GM19438 (cell line): ENCODE results near the gene S100A14.
A peak's percentile ranks its signal among the peaks of the same experiment; 100 is the strongest.
"Not testable (repeated sequence)": the region's sequence is repeated elsewhere in the genome, so short reads cannot be mapped to it uniquely, and the experiment has no call there.

ENCODE experiments used
- ATAC-seq: cut with Tn5 transposase; IDR thresholded peaks from one replicate; pipeline ENCODE4 v1.9.1; 2021; ENCODE audit warnings: low read depth; ENCODE audit not compliant: unreplicated experiment

S100A14 gene

DNA sequence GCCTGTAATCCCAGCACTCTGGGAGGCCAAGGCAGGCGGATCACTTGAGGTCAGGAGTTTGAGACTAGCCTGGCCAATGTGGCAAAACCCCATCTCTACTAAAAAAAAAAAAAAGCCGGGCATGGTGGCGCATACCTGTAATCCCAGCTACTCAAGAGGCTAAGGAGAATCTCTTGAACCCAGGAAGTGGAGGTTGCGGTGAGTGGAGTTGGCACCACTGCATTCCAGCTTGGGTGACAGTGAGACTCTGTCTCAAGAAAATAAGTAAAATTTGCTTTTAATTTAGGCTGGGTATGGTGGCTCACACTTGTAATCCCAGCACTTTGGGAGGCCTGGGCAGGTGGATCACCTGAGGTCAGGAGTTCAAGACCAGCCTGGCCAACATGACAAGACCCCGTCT, 24.1 kb upstream of the S100A14 start:
- ATAC-seq: not testable (repeated sequence)

GRCh38 chr1:153639280-153639679, 23.2 kb upstream of the S100A14 start:
- ATAC-seq: no peak

DNA sequence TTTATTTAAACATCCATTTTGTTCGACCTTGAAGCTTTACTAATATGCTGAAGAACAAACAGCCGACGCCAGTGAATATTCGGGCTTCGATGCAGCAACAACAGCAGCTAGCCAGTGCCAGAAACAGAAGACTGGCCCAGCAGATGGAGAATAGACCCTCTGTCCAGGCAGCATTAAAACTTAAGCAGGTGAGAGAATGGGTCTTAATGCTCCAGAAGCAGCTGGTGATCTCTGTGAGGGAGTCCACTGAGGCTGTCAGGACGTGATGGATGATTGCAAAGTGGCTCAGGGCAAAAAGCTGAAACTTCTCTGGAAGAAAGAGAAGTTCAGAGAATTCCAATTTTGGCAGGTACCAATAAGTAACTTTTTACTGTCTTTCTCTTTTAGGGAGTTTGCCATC, 22.1 kb upstream of the S100A14 start:
- no peak for ATAC-seq

GRCh38 chr1:153636312-153636711, 20.2 kb upstream of the S100A14 start:
- no peak for ATAC-seq

- ATAC-seq: no peak
Measured at GRCh38 chr1:153635872-153636271, 19.7 kb upstream of the S100A14 start.

GRCh38 chr1:153633754-153634665, 17.9 kb upstream of the S100A14 start, which contains the start of gene CHTOP:
Gene CHTOP (plus strand): TSS chr1:153634066. CDS start chr1:153636589, 2,523 bp downstream.
- ATAC-seq: peak; percentile 88

- ATAC-seq: no peak
Measured at GRCh38 chr1:153633161-153633753, 17.1 kb upstream of the S100A14 start.

GRCh38 chr1:153631047-153632022, 15.2 kb upstream of the S100A14 start:
- ATAC-seq: no peak

GRCh38 chr1:153630384-153630783, 14.3 kb upstream of the S100A14 start:
- ATAC-seq: no peak

- ATAC-seq: no peak
Measured at GRCh38 chr1:153629971-153630370, 13.8 kb upstream of the S100A14 start.

DNA sequence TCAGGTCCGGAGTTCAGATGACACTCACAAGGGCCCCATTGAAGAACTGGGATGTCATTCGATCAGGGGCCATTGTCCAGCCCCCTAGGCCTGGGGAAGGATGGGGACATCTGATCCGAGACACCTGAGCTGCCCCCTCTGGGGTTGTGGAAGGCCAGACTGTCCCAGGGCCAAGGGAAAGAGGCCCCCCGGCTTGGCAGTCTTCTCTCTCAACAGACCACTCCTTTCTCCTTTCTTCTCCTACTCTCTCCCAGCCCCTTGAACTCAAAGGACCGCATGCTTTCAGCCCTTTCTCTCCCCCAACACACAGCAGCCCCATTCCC, 13.2 kb upstream of the S100A14 start:
- no peak for ATAC-seq

DNA sequence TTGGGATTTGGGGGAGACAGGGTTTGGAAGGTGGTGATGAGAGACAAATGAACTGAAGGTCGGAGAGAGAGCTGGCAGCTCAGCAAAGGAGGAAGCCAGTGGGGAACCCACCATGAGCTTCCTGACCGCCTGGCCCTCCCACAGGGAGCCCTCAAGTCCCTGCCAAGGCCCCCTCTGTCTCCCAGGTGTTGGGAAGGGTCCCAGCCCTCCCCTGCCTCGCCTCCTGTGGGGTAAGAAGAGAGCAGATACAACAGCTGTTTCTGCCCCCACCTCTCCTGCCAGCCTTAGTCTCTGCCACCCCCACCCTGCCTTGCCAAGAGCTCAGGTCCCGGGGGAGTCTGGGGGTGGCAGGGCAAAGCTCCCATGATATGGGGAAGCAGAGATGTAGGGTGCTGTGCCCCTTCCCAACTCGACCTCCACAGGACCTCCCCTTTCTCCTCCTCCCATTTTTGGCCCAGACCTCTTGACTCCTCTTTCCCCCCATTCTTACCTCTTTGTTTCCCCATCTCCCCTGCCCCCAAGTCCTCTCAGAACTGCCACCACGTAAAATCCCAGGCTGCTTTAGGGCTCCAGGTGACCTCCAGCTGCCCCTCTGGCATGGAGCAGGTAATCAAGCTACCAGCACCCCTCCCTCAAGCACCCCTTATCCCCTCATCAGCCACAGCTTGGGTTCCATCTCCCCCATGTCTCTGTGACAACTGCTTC, 12.7 kb upstream of the S100A14 start:
- ATAC-seq: no peak

DNA sequence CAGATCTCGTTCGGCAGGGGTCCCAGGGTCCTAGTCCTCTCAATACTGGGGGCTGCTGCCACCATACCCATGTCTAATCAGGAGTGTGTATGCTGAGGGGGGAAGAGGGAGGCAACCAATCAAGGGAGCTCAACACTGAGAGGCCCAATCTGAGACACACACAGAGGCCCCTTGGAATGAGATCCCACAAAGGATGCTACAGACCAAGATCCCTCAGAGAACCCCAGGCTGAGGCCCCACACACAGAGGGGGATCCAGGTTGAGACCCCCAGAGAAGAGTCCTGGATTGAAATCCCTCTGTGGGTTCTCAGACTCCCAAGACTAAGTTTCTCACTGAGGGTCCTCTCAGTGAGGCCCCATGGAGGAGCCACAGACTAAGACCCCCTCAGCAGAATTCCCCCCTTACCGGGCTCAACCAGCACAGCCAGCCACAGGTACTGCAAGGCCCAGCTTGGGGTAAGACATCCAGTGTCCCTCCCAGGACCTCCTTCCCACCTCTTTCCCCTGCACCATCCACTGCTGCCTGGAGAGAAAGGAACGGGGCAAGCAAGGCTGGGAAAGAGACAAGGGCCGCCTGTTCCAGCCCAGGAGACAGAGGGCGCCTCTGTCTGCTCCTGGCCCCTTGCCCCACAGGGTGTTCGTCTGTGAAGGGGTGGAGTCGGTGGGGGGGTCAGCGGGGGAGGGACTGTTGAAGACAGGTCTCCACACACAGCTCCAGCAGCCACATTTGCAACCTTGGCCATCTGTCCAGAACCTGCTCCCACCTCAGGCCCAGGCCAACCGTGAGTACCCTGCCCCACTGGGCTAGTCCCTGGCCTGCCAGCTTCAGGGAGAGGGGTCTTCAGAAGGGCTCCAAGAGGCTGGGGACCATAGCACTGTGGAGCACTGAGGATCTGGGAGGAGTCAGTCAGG, 11.8 kb upstream of the S100A14 start, which contains the start of gene S100A1:
TSS of gene S100A1 (plus strand) at position 720 of the 912 bp plus-strand sequence. CDS start 2,088 bp downstream, outside the sequence.
- no peak for ATAC-seq

DNA sequence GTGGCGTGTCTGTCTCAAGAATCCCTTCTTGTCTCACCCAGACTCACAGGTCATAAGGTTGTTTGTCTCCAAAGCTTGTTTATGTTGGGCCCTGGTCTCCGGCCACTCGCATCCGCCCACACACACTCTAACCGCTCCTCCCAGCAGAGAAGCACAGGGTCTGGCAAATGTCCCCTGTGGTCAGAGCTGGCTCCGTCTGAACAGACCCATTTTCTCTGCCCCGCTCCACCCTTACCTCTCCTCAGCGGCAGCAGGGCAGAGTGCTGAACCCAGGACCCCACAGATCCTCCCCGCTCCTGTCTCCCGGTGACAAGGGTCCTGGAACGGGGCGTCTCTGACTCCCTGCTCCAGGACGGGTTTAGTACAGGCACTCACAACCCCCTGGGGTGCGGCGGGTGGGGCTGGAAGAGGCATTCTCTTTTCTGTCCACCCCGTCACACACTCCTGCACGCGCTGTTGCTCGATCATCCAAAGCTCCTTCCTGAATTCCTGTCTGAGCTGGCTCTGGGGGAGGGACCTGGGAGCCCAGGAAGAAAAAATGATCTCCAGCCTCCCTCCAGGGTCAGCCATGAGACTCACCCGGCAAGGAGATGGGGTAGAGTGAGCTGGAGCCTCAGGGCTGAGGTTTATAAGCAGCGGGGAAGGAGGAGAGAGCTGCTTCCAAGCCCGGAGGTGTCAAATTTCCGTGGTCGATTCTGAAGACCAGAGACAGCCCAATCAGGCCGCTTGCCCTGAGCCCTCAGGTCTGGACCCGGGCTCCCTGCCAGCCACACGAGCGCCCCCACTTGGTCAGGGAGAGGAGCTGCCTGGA, 11.0 kb upstream of the S100A14 start, which contains the start of gene S100A13:
TSS of gene S100A13 (minus strand) at position 602 of the 811 bp plus-strand sequence. CDS start 1,033 bp downstream, outside the sequence.
- ATAC-seq: no peak

- ATAC-seq: no peak
Measured at GRCh38 chr1:153626477-153626903, 10.4 kb upstream of the S100A14 start.

DNA sequence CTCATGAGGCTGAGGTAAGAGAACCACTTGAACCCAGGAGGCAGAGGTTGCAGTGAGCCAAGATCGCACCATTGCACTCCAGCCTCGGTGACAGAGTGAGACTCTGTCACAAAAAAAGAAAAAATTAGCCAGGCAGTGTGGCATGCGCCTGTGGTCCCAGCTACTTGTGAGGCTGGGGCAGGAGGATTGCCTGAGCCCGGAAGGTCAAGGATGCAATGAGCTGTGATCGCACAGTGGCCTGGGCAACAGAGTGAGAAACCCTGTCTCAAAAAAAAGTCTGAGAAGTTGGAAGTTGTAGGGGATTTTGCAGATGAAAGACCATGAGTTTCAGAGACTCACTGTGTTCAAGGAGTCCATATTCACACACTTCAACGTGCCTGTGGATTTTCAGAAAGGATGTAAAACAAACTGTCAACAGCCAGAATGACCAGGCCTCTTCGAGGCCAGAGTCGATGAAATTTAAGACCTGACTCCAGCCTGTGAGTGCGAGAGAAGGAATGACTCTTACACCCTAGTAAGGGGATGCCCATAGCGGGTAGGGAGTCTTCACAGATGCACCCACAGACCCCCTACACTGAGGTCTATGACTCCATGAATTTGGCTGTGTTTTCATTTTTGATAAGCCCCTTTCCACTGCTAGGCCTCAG, 9.0 kb upstream of the S100A14 start:
- no peak for ATAC-seq

- no peak for ATAC-seq
Measured at GRCh38 chr1:153623101-153623500, 7.0 kb upstream of the S100A14 start.

- no peak for ATAC-seq
Measured at GRCh38 chr1:153619171-153619570, 3.0 kb upstream of the S100A14 start.
